HEK293 (cell line): ENCODE data around the gene YOD1.

ENCODE experiments used
- GLIS1 ChIP-seq: fragments of 450-650 bp; formaldehyde crosslinking; IDR thresholded peaks from 2 replicates; pipeline ENCODE4 v1.5.1; 2016; ENCODE audit warnings: missing biosample characterization, missing genetic modification characterization
- TCF7L2 ChIP-seq: IDR thresholded peaks from 2 replicates; pipeline ENCODE4 v1.6.1; 2011; ENCODE audit warnings: low read depth, mild to moderate bottlenecking, inconsistent platforms, low read length, moderate library complexity, borderline replicate concordance
- ZNF274 ChIP-seq, 2 experiments: fragments of 200-500 bp in 1 of 2; fragments of 450-650 bp in 1 of 2; sonication (Bioruptor generic) in 1 of 2; formaldehyde crosslinking in 1 of 2; IDR thresholded peaks; 2 replicates each; pipeline versions ENCODE4 v1.5.1 to v1.6.1; 2014 to 2016; ENCODE audit warnings: borderline replicate concordance in 1 of 2, inconsistent platforms in 1 of 2, low read length in 1 of 2, missing biosample characterization in 1 of 2, missing genetic modification characterization in 1 of 2
- ZNF610 ChIP-seq: fragments of 450-650 bp; formaldehyde crosslinking; IDR thresholded peaks from 2 replicates; pipeline ENCODE4 v1.5.1; 2016; ENCODE audit warnings: missing biosample characterization, missing genetic modification characterization, borderline replicate concordance
- ZNF624 ChIP-seq: fragments of 450-650 bp; formaldehyde crosslinking; IDR thresholded peaks from 2 replicates; pipeline ENCODE4 v1.5.1; 2017; ENCODE audit warnings: missing biosample characterization, missing genetic modification characterization
- ZNF776 ChIP-seq: fragments of 450-650 bp; formaldehyde crosslinking; IDR thresholded peaks from 2 replicates; pipeline ENCODE4 v1.5.0; 2017; ENCODE audit warnings: missing biosample characterization, missing genetic modification characterization, borderline replicate concordance
- TF ChIP-seq, protein P1 (sequence below): fragments of 450-650 bp; formaldehyde crosslinking; IDR thresholded peaks from 2 replicates; pipeline ENCODE4 v1.5.1; 2016; ENCODE audit warnings: missing biosample characterization, missing genetic modification characterization
- TF ChIP-seq, protein P2 (sequence below): fragments of 450-650 bp; formaldehyde crosslinking; IDR thresholded peaks from 2 replicates; pipeline ENCODE4 v1.5.1; 2016; ENCODE audit warnings: missing biosample characterization, missing genetic modification characterization
- TF ChIP-seq, protein P3 (sequence below): fragments of 450-650 bp; formaldehyde crosslinking; IDR thresholded peaks from 2 replicates; pipeline ENCODE4 v1.5.1; 2017; ENCODE audit warnings: missing biosample characterization, missing genetic modification characterization
- TF ChIP-seq, protein P4 (sequence below): fragments of 450-650 bp; formaldehyde crosslinking; IDR thresholded peaks from 2 replicates; pipeline ENCODE4 v1.5.1; 2016; ENCODE audit warnings: missing biosample characterization, missing genetic modification characterization

DNA sequence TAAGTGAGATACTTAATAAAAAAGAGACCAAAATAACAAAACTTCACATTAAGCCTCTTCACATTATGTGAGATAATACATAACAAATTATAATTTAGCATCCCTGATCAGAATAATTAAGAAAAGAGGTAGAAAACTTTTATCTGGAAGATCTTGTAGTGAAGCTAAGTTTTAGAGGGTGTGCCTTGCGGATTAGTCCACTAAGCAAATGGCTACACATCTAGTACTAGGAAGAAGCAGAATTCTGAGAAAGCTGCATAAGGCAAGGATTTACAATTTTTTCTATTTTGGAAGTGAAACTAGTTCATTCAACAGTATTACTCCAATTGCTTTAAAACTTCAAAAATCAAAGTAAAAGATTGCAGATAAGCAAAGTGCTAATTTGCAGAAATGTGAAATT is 3.5 kb downstream of the YOD1 start:
- TF ChIP-seq ZNF624 (no peak), ZNF274 (IDR thresholded peaks at IDR 0.05; ENCODE audit: low read length) (no peak), ZNF274 (tag by site-specific recombination; IDR thresholded peaks at IDR 0.05; ENCODE audit: borderline replicate concordance) (no peak), GLIS1 (tag by site-specific recombination) (no peak), TCF7L2 (no peak), ZNF776 (no peak), ZNF610 (tag by site-specific recombination) (no peak)
- TF ChIP-seq, protein P1, sequence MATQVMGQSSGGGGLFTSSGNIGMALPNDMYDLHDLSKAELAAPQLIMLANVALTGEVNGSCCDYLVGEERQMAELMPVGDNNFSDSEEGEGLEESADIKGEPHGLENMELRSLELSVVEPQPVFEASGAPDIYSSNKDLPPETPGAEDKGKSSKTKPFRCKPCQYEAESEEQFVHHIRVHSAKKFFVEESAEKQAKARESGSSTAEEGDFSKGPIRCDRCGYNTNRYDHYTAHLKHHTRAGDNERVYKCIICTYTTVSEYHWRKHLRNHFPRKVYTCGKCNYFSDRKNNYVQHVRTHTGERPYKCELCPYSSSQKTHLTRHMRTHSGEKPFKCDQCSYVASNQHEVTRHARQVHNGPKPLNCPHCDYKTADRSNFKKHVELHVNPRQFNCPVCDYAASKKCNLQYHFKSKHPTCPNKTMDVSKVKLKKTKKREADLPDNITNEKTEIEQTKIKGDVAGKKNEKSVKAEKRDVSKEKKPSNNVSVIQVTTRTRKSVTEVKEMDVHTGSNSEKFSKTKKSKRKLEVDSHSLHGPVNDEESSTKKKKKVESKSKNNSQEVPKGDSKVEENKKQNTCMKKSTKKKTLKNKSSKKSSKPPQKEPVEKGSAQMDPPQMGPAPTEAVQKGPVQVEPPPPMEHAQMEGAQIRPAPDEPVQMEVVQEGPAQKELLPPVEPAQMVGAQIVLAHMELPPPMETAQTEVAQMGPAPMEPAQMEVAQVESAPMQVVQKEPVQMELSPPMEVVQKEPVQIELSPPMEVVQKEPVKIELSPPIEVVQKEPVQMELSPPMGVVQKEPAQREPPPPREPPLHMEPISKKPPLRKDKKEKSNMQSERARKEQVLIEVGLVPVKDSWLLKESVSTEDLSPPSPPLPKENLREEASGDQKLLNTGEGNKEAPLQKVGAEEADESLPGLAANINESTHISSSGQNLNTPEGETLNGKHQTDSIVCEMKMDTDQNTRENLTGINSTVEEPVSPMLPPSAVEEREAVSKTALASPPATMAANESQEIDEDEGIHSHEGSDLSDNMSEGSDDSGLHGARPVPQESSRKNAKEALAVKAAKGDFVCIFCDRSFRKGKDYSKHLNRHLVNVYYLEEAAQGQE (tag by site-specific recombination), result no peak
- TF ChIP-seq, protein P2, sequence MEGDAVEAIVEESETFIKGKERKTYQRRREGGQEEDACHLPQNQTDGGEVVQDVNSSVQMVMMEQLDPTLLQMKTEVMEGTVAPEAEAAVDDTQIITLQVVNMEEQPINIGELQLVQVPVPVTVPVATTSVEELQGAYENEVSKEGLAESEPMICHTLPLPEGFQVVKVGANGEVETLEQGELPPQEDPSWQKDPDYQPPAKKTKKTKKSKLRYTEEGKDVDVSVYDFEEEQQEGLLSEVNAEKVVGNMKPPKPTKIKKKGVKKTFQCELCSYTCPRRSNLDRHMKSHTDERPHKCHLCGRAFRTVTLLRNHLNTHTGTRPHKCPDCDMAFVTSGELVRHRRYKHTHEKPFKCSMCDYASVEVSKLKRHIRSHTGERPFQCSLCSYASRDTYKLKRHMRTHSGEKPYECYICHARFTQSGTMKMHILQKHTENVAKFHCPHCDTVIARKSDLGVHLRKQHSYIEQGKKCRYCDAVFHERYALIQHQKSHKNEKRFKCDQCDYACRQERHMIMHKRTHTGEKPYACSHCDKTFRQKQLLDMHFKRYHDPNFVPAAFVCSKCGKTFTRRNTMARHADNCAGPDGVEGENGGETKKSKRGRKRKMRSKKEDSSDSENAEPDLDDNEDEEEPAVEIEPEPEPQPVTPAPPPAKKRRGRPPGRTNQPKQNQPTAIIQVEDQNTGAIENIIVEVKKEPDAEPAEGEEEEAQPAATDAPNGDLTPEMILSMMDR (tag by site-specific recombination), result no peak
- TF ChIP-seq, protein P3, sequence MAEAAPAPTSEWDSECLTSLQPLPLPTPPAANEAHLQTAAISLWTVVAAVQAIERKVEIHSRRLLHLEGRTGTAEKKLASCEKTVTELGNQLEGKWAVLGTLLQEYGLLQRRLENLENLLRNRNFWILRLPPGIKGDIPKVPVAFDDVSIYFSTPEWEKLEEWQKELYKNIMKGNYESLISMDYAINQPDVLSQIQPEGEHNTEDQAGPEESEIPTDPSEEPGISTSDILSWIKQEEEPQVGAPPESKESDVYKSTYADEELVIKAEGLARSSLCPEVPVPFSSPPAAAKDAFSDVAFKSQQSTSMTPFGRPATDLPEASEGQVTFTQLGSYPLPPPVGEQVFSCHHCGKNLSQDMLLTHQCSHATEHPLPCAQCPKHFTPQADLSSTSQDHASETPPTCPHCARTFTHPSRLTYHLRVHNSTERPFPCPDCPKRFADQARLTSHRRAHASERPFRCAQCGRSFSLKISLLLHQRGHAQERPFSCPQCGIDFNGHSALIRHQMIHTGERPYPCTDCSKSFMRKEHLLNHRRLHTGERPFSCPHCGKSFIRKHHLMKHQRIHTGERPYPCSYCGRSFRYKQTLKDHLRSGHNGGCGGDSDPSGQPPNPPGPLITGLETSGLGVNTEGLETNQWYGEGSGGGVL, result no peak
- TF ChIP-seq, protein P4, sequence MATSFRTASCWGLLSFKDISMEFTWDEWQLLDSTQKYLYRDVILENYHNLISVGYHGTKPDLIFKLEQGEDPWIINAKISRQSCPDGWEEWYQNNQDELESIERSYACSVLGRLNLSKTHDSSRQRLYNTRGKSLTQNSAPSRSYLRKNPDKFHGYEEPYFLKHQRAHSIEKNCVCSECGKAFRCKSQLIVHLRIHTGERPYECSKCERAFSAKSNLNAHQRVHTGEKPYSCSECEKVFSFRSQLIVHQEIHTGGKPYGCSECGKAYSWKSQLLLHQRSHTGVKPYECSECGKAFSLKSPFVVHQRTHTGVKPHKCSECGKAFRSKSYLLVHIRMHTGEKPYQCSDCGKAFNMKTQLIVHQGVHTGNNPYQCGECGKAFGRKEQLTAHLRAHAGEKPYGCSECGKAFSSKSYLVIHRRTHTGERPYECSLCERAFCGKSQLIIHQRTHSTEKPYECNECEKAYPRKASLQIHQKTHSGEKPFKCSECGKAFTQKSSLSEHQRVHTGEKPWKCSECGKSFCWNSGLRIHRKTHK (tag by site-specific recombination), result no peak
